KMS-11 (cell line): ENCODE results near the gene CARNS1.

Experiments
- H2AFZ ChIP-seq: fragments of 200-600 bp; sonication (generic); 2 replicates; pipeline ENCODE4 v1.6.1; 2016; ENCODE audit warnings: antibody characterized with exemption, mixed run types, low read depth
- H3K27ac ChIP-seq: fragments of 200-600 bp; sonication (generic); 2 replicates; pipeline ENCODE4 v1.6.1; 2016; ENCODE audit warnings: mild to moderate bottlenecking, mixed run types
- H3K27me3 ChIP-seq: fragments of 200-600 bp; sonication (generic); 2 replicates; pipeline ENCODE4 v1.6.1; 2017; ENCODE audit warnings: mild to moderate bottlenecking, low read depth, mixed run types, moderate library complexity; ENCODE audit not compliant: insufficient read depth
- H3K36me3 ChIP-seq: fragments of 200-600 bp; sonication (generic); 2 replicates; pipeline ENCODE4 v1.6.1; 2017; ENCODE audit warnings: mild to moderate bottlenecking, mixed run types; ENCODE audit not compliant: insufficient read depth
- H3K4me1 ChIP-seq: fragments of 200-600 bp; sonication (generic); 2 replicates; pipeline ENCODE4 v1.6.1; 2016; ENCODE audit warnings: mild to moderate bottlenecking, low read depth, mixed run types; ENCODE audit not compliant: poor library complexity, severe bottlenecking
- H3K4me2 ChIP-seq: fragments of 200-600 bp; sonication (generic); 2 replicates; pipeline ENCODE4 v1.7.0; 2016; ENCODE audit warnings: mild to moderate bottlenecking, mixed run types
- H3K4me3 ChIP-seq: fragments of 200-600 bp; sonication (generic); IDR thresholded peaks from 2 replicates; pipeline ENCODE4 v1.6.1; 2017; ENCODE audit warnings: low read depth, low read length, mixed read lengths; ENCODE audit not compliant: insufficient read depth
- H3K79me2 ChIP-seq: fragments of 200-600 bp; sonication (generic); 2 replicates; pipeline ENCODE4 v1.6.1; 2016; ENCODE audit warnings: low read depth, mixed run types; ENCODE audit not compliant: insufficient read depth
- H3K9ac ChIP-seq: fragments of 200-600 bp; sonication (generic); 2 replicates; pipeline ENCODE4 v1.6.1; 2016; ENCODE audit warnings: mild to moderate bottlenecking, mixed run types
- H4K20me1 ChIP-seq: fragments of 200-600 bp; sonication (generic); 2 replicates; pipeline ENCODE4 v1.6.1; 2016; ENCODE audit warnings: mild to moderate bottlenecking, mixed run types; ENCODE audit not compliant: insufficient read depth
- TF ChIP-seq, protein P1 (sequence below): fragments of 200-600 bp; sonication (generic); conservative IDR thresholded peaks from 2 replicates; pipeline ENCODE4 v1.6.1; 2017; ENCODE audit warnings: low read depth, mild to moderate bottlenecking, antibody characterized with exemption, low read length, moderate library complexity, mixed read lengths

The CARNS1 gene

DNA sequence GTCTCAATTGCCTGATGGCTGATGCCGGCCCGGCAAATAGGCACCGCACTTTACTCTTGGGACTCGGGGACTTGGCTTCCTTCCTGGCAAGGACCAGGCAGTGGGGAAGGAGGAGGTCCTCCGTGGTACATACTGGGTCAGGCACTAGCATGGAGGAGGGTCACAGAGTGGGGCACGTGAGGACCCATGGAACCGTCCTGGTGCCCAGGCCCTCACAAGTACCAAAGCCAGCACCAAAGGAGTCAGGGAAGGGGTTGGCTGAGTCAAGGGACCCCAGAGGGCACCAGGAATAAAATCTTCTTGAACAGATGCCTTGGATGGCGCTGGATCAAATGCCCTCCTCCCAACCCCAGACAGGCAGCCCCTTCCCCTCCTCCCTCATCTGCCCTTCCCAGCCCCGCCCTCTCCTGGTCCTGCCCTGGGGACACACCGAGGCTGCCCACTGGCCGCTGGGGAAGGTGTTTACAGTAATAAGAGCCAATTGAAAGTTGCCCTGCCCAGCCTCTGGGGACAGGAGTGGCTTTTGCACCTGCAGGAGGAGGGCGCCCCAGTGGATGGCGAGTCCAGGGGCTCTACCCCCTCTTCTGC, 5.6 kb upstream of the CARNS1 start:
- Histone ChIP-seq H3K27ac (no peak overlapping the region), H3K4me2 (no peak overlapping the region), H3K79me2 (no peaks in the 10 kb centered on the region), H3K4me3 (no peak overlapping the region), H2AFZ (no peak overlapping the region), H3K4me1 (no peaks in the 10 kb centered on the region), H3K9ac (no peak overlapping the region), H3K27me3 (peaks cover 14% of the 10 kb centered on the region; the same call in 1 of the 2 replicates), H3K36me3 (no peaks in the 10 kb centered on the region), H4K20me1 (no peaks in the 10 kb centered on the region)
- TF ChIP-seq, protein P1, sequence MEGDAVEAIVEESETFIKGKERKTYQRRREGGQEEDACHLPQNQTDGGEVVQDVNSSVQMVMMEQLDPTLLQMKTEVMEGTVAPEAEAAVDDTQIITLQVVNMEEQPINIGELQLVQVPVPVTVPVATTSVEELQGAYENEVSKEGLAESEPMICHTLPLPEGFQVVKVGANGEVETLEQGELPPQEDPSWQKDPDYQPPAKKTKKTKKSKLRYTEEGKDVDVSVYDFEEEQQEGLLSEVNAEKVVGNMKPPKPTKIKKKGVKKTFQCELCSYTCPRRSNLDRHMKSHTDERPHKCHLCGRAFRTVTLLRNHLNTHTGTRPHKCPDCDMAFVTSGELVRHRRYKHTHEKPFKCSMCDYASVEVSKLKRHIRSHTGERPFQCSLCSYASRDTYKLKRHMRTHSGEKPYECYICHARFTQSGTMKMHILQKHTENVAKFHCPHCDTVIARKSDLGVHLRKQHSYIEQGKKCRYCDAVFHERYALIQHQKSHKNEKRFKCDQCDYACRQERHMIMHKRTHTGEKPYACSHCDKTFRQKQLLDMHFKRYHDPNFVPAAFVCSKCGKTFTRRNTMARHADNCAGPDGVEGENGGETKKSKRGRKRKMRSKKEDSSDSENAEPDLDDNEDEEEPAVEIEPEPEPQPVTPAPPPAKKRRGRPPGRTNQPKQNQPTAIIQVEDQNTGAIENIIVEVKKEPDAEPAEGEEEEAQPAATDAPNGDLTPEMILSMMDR, result no peak

DNA sequence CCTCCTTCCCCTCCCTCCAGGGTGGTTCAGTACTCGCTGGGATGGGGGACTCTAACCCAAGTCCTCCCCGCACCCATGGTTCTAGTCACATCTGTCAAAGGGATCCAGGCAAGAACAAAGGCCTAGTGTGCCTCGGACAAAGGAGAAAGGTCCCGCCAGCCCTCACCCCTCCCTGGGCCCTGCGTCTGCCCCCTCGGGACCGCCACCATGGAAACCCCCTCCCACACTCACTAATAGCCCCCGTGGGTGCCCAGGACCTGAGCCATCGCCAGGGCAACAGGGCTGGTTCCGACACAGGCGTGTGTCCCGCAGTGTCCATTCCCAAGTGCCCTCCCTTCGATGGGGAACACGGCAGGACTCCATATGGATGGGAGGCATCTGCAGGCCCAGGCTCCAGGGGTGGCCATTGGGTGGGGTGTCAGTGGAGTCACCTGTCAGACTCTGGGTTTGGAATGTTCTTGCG, 5.1 kb upstream of the CARNS1 start:
- H4K20me1 ChIP-seq, result no peaks in the 10 kb centered on the region
- H3K36me3 ChIP-seq, result no peaks in the 10 kb centered on the region
- no peak overlapping the region for H3K4me2 ChIP-seq
- no peaks in the 10 kb centered on the region for H3K4me1 ChIP-seq
- H3K27me3 ChIP-seq, result peaks cover 16% of the 10 kb centered on the region; the same call in 1 of the 2 replicates
- TF ChIP-seq, protein P1, result no peak
- H3K79me2 ChIP-seq, result no peaks in the 10 kb centered on the region
- no peak overlapping the region for H3K27ac ChIP-seq
- H2AFZ ChIP-seq, result no peak overlapping the region
- no peak overlapping the region for H3K9ac ChIP-seq
- H3K4me3 ChIP-seq, result no peak overlapping the region

DNA sequence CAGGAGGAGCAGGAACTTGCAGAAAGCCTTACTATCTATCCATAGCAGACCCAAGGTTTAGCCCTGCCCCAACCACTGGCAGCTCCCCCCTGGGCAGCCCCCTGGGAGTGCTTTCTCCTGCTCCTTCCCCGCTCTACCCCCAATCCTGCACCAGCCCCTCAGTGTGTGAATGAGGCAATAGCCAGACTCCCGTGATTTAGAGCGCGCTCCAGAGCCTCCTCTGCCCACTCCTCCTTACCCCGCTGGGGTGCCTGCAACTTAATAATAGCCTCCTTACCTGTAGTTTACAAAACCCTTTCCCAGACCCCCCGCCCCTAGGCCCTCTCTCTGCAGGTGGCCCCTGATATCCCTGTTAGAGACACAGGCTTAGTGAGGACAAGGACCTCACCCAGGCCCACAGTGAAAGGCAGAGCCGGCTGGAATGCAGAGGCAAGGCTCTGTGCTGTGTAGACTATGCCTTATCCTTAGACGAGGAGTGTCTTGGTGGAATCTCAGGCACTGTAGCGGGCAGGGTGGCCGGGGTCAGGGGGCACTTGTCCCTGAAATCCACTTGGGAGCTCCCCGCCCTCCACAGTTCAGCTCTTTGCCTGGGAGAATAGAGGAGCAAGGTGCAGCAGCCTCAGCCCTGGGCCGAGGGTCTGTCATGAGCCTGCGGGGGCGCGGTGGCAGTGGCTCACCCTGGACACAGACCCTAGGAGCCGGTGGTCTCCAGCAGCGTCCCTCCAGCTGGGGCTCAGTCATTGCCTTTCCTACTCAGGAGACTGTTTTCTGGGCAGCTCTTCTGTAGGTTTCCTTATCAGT, 4.3 kb upstream of the CARNS1 start:
- Histone ChIP-seq H3K36me3 (no peaks in the 10 kb centered on the region), H3K79me2 (no peaks in the 10 kb centered on the region), H3K4me1 (no peaks in the 10 kb centered on the region), H2AFZ (no peak overlapping the region), H3K4me2 (no peak overlapping the region), H3K27me3 (peaks cover 16% of the 10 kb centered on the region; the same call in 1 of the 2 replicates), H3K9ac (no peak overlapping the region), H3K27ac (no peak overlapping the region), H3K4me3 (no peak overlapping the region), H4K20me1 (no peaks in the 10 kb centered on the region)
- TF ChIP-seq, protein P1, result no peak

DNA sequence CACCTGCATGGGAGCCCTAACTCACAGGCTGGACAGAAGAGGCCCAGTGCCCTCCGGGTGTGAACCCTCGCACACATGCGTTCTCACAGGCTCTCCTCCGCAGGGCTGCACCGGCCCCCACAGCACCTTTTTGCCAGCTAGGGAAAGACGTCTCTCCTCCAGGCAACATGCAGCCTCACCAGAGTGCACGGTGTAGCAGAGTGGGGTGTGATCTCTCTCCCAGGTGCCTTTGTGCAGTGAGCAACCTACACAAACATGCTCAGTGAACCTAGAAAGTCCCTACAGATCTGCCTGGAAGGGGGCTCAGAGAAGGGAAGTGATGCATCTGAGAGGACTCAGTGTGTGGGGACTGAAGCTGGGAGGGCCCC, 3.7 kb upstream of the CARNS1 start:
- TF ChIP-seq, protein P1, result no peak
- H3K4me1 ChIP-seq, result no peaks in the 10 kb centered on the region
- H3K4me2 ChIP-seq, result no peak overlapping the region

More for the DNA sequence above, 3.7 kb upstream of the CARNS1 start:
- Histone ChIP-seq H3K27ac (no peak overlapping the region), H3K27me3 (peaks cover 16% of the 10 kb centered on the region; the same call in 1 of the 2 replicates), H3K36me3 (no peaks in the 10 kb centered on the region), H3K9ac (no peak overlapping the region), H3K4me3 (no peak overlapping the region), H2AFZ (no peak overlapping the region), H3K79me2 (no peaks in the 10 kb centered on the region), H4K20me1 (no peaks in the 10 kb centered on the region)
